IMR-90 (cell line): ENCODE results near the gene KATNB1. TPM values are rescaled to one million over a fixed set of nuclear protein-coding genes. Genes with fewer than 3 reads are reported as not detected.

Source experiments
- ATAC-seq: fragments of 200-7000 bp; cut with Tn5 transposase; 2 replicates; pipeline ENCODE4 v1.9.1; 2020; ENCODE audit warnings: low read depth, mild to moderate bottlenecking, moderate library complexity
- BruUV-seq: library from RNA; stranded (reverse); fragments of 400-500 nt; replicated peaks from 2 replicates; lab custom pipeline; 2021; lab: Mats Ljungman, UMichigan
- CTCF ChIA-PET: fragments of 300-600 bp; formaldehyde crosslinking; extraction: SDS; loops from one replicate; lab custom pipeline; 2021; ENCODE audit warnings: antibody characterized with exemption; lab: Yijun Ruan, JAX
- POLR2A ChIA-PET: fragments of 300-600 bp; sonication (Branson Sonifier 250); formaldehyde crosslinking; loops from one replicate; lab custom pipeline; 2022; ENCODE audit warnings: antibody characterized with exemption; ENCODE audit not compliant: unreplicated experiment; lab: Charles Lee
- DNase-seq: peaks from one replicate; pipeline ENCODE4 v3.0.0; 2013
- H2AFZ ChIP-seq: replicated peaks from 2 replicates; pipeline ENCODE3; 2013; ENCODE audit warnings: low read length, mild to moderate bottlenecking; ENCODE audit not compliant: poor library complexity
- H2AK5ac ChIP-seq: 2 replicates; pipeline ENCODE4 v1.6.1; 2013; ENCODE audit warnings: low read depth, low read length, inconsistent platforms
- H2AK9ac ChIP-seq: replicated peaks from 2 replicates; pipeline ENCODE3; 2013; ENCODE audit warnings: mild to moderate bottlenecking, low read depth, low read length, moderate library complexity; ENCODE audit not compliant: poor library complexity
- H2BK120ac ChIP-seq: 2 replicates; pipeline ENCODE4 v1.6.1; 2013; ENCODE audit warnings: low read depth, low read length, inconsistent platforms
- H2BK15ac ChIP-seq: 3 replicates; pipeline ENCODE4 v1.6.1; 2013; ENCODE audit warnings: low read depth, low read length, inconsistent platforms
- H2BK20ac ChIP-seq: 2 replicates; pipeline ENCODE4 v1.6.1; 2013; ENCODE audit warnings: low read depth, mild to moderate bottlenecking, inconsistent platforms, low read length, moderate library complexity
- H2BK5ac ChIP-seq: 2 replicates; pipeline ENCODE4 v1.6.1; 2013; ENCODE audit warnings: mild to moderate bottlenecking, low read depth, low read length, inconsistent platforms; ENCODE audit not compliant: poor library complexity, severe bottlenecking
- H3K14ac ChIP-seq: replicated peaks from 2 replicates; pipeline ENCODE4 v1.6.1; 2013; ENCODE audit warnings: low read depth, low read length, inconsistent platforms
- H3K18ac ChIP-seq: 2 replicates; pipeline ENCODE4 v1.6.1; 2013; ENCODE audit warnings: low read depth, low read length, control low read depth
- H3K23ac ChIP-seq: 2 replicates; pipeline ENCODE4 v1.6.1; 2013; ENCODE audit warnings: low read depth, low read length, inconsistent platforms
- H3K27ac ChIP-seq: 2 replicates; pipeline ENCODE4 v1.5.1; 2013; ENCODE audit warnings: mild to moderate bottlenecking, control low read depth, low read length; ENCODE audit not compliant: insufficient read depth
- H3K27me3 ChIP-seq: 2 replicates; pipeline ENCODE4 v1.6.1; 2013; ENCODE audit warnings: low read length; ENCODE audit not compliant: control insufficient read depth, insufficient read depth
- H3K36me3 ChIP-seq: 2 replicates; pipeline ENCODE4 v1.6.1; 2013; ENCODE audit warnings: low read length, mixed read lengths; ENCODE audit not compliant: control insufficient read depth, insufficient read depth
- H3K4ac ChIP-seq: 2 replicates; pipeline ENCODE4 v1.6.1; 2013; ENCODE audit warnings: low read depth, low read length, inconsistent platforms
- H3K4me1 ChIP-seq: 2 replicates; pipeline ENCODE4 v1.6.1; 2013; ENCODE audit warnings: low read length, mixed read lengths; ENCODE audit not compliant: control insufficient read depth, insufficient read depth
- H3K4me2 ChIP-seq: 2 replicates; pipeline ENCODE4 v1.6.1; 2013; ENCODE audit warnings: low read depth, mild to moderate bottlenecking, control low read depth, low read length, moderate library complexity
- H3K4me3 ChIP-seq: 2 replicates; pipeline ENCODE4 v1.5.1; 2013; ENCODE audit warnings: low read depth, mild to moderate bottlenecking, control low read depth, low read length, moderate library complexity; ENCODE audit not compliant: insufficient read depth
- H3K56ac ChIP-seq: 2 replicates; pipeline ENCODE4 v1.6.1; 2013; ENCODE audit warnings: low read length, inconsistent platforms; ENCODE audit not compliant: insufficient read depth; ENCODE audit errors: extremely low read depth
- H3K79me1 ChIP-seq, 2 experiments: 2 replicates each; pipeline ENCODE4 v1.6.1; 2013; ENCODE audit warnings: low read length in 2 of 2, inconsistent platforms in 1 of 2, low read depth in 1 of 2
- H3K9ac ChIP-seq: 2 replicates; pipeline ENCODE4 v1.6.1; 2013; ENCODE audit warnings: low read depth, low read length, control low read depth
- H3K9me1 ChIP-seq: 2 replicates; pipeline ENCODE4 v1.6.1; 2013; ENCODE audit warnings: low read length, inconsistent platforms; ENCODE audit not compliant: insufficient read depth
- H3K9me3 ChIP-seq: 2 replicates; pipeline ENCODE4 v1.6.1; 2013; ENCODE audit warnings: low read length; ENCODE audit not compliant: control insufficient read depth, insufficient read depth
- H4K20me1 ChIP-seq: 2 replicates; pipeline ENCODE4 v1.6.1; 2013; ENCODE audit warnings: low read length, inconsistent platforms; ENCODE audit not compliant: insufficient read depth
- H4K5ac ChIP-seq: 2 replicates; pipeline ENCODE4 v1.6.1; 2013; ENCODE audit warnings: mild to moderate bottlenecking, low read depth, low read length, control low read depth
- H4K8ac ChIP-seq, 2 experiments: 2 replicates each; pipeline ENCODE4 v1.6.1; 2013; ENCODE audit warnings: low read depth in 2 of 2, low read length in 2 of 2, control low read depth in 1 of 2, inconsistent platforms in 1 of 2
- H4K91ac ChIP-seq: 2 replicates; pipeline ENCODE4 v1.6.1; 2013; ENCODE audit warnings: low read depth, low read length, inconsistent platforms; ENCODE audit not compliant: insufficient read depth
- CHD1 ChIP-seq: IDR thresholded peaks from 2 replicates; pipeline ENCODE4 v1.6.1; 2012; ENCODE audit warnings: low read depth, low read length, improper control_type of control experiment
- FOS ChIP-seq: fragments of 150-350 bp; IDR thresholded peaks from 2 replicates; pipeline ENCODE4 v1.6.1; 2016; ENCODE audit warnings: low read depth, low read length
- MAZ ChIP-seq: IDR thresholded peaks from 2 replicates; pipeline ENCODE4 v1.6.1; 2012; ENCODE audit warnings: low read depth, mild to moderate bottlenecking, low read length, improper control_type of control experiment, moderate library complexity, borderline replicate concordance
- POLR2A ChIP-seq: IDR thresholded peaks from 2 replicates; pipeline ENCODE4 v1.6.1; 2012; ENCODE audit warnings: mild to moderate bottlenecking, low read depth, low read length
- RCOR1 ChIP-seq: IDR thresholded peaks from 2 replicates; pipeline ENCODE4 v1.6.1; 2012; ENCODE audit warnings: mild to moderate bottlenecking, low read length, improper control_type of control experiment; ENCODE audit not compliant: insufficient replicate concordance
- WGBS, 2 experiments: methylation state at CpG; one replicate each; pipeline versions ENCODE4 v1.1.5 to v1.1.7; 2013; ENCODE audit warnings: missing lambda C conversion rate in 2 of 2; ENCODE audit not compliant: insufficient read length in 1 of 2; ENCODE audit errors: extremely low coverage in 2 of 2; 5-methylcytosine and 5-hydroxymethylcytosine counted together
- dilution Hi-C: fragments of 300-500 bp; cut with HindIII; formaldehyde crosslinking; loops from one replicate; pipeline ENCODE4 v1.14.3; 2018; ENCODE audit warnings: low sequenced_read_pairs; ENCODE audit not compliant: unreplicated experiment
- in situ Hi-C: fragments of 300-500 bp; cut with MboI; formaldehyde crosslinking; loops from 3 replicates; pipeline ENCODE4 v1.14.3; 2019; ENCODE audit warnings: low sequenced_read_pairs, inconsistent platforms, mixed read lengths
- intact Hi-C: fragments of 100-400 bp; cut with micrococcal nuclease; formaldehyde crosslinking; loops from 2 replicates; pipeline ENCODE4 v1.10.0; 2022
- polyA plus RNA-seq, 3 experiments: library from polyadenylated mRNA; depleted of rRNA; stranded (reverse); fragments of >200 nt; gene quantifications; 2 replicates each; pipeline ENCODE4 v1.2.3, GENCODE V29; 2012; ENCODE audit warnings: low replicate concordance in 1 of 3
- total RNA-seq: library from RNA; depleted of rRNA; stranded (reverse); fragments of >200 nt; gene quantifications from 2 replicates; pipeline ENCODE4 v1.2.3, GENCODE V29; 2012

Gene KATNB1
- total and polyA plus RNA-seq, 2 of the 4 experiments (the other 2 are of a cell fraction) = 10.9 to 23.5 TPM

DNA sequence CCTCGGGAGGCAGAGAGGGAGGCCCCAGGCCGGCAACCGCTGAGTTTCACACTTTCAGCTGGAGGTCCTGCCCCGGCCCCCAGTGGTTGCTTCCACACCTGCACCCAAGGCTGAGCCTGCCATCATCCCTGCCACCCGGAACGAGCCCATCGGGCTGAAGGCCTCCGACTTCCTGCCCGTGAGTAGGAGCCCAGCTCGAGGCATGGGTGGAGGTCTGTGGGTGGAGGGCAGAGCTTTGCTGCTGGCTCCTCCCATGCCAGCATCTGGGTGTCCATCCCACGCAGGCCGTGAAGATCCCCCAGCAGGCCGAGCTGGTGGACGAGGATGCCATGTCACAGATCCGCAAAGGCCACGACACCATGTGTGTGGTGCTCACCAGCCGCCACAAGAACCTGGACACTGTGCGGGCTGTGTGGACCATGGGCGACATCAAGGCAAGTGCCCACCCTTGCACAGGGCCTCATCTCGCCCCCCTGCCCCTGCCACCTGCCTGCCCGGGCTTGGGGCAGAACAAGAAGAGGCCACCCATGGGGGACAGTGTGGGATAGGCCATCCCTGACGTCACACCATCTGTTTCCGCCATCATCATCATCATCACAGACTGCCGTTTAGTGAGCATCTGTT is 19.6 kb downstream of the KATNB1 start:
- no peaks in the 10 kb centered on the region for H3K9me3 ChIP-seq
- no peak overlapping the region for H4K8ac ChIP-seq
- no peak overlapping the region for H2BK15ac ChIP-seq
- dilution Hi-C loops (no loop called here), intact Hi-C loops (no loop called here), in situ Hi-C loops (loop anchor here (10.0 kb wide), 2 partner anchors 110 to 250 kb away; partner anchors contain the start of genes USB1 and ZNF319)
- no peaks in the 10 kb centered on the region for H3K79me1 ChIP-seq
- no peak overlapping the region for H3K9ac ChIP-seq
- no peak overlapping the region for H3K56ac ChIP-seq
- H2BK5ac ChIP-seq = no peak overlapping the region
- H3K18ac ChIP-seq = no peak overlapping the region
- no peak overlapping the region for H2AK9ac ChIP-seq
- no peaks in the 10 kb centered on the region for H3K9me1 ChIP-seq
- no peaks in the 10 kb centered on the region; the same call in 1 of the 2 replicates for H4K20me1 ChIP-seq
- 0 out of 2 replicates have a peak, but pooled peaks cover 2% of the 10 kb centered on the region for H3K4me1 ChIP-seq
- no TSS peak for BruUV-seq
- POLR2A ChIA-PET = no interaction called here
- H4K5ac ChIP-seq = no peak overlapping the region
- 79% methylated on average over 16 of the region's 24 CpGs; no CpG with 5 or more reads in 1 of the 2 experiments for WGBS, 2 experiments
- no peak overlapping the region for H3K23ac ChIP-seq
- CTCF ChIA-PET = interaction anchor here (0.5 kb wide), 1 partner anchor 496 kb away, joined by 3 read pairs; no protein-coding TSS in a partner anchor
- H2BK120ac ChIP-seq = no peak overlapping the region
- H3K4me3 ChIP-seq = no peak overlapping the region
- H4K91ac ChIP-seq = no peak overlapping the region
- no peak overlapping the region for H3K14ac ChIP-seq
- peaks cover 47% of the 10 kb centered on the region for H3K36me3 ChIP-seq
- H2AK5ac ChIP-seq = no peak overlapping the region
- ATAC-seq = no peak
- no peak overlapping the region for H3K4me2 ChIP-seq
- no peaks in the 10 kb centered on the region for H3K27me3 ChIP-seq
- no peak overlapping the region for H2BK20ac ChIP-seq
- H3K4ac ChIP-seq = no peak overlapping the region
- TF ChIP-seq MAZ (no peak), RCOR1 (no peak), POLR2A (no peak), CHD1 (no peak), FOS (no peak)
- no peak for DNase-seq
- H3K27ac ChIP-seq = no peak overlapping the region
- H2AFZ ChIP-seq = no peak overlapping the region
